Measurements from ENCODE around the gene ADAMTS14. TPM values are rescaled to one million over a fixed set of nuclear protein-coding genes. Genes with fewer than 3 reads are reported as not detected.
A peak's percentile ranks its signal among the peaks of the same experiment; 100 is the strongest.

The ADAMTS14 gene
- total RNA-seq, 1 donor from 2014 or later, result 2.1 TPM

GRCh38 chr10:70770516-70770915 is 98.2 kb downstream of the ADAMTS14 start:
- DNase-seq (ENCODE audit: low spot score), result peak; percentile 34

GRCh38 chr10:70771311-70772194 is 99.2 kb downstream of the ADAMTS14 start:
- DNase-seq (ENCODE audit: low spot score), result peak; percentile 29

GRCh38 chr10:70772627-70773026 is 100.3 kb downstream of the ADAMTS14 start:
- peak; percentile 36 for DNase-seq (ENCODE audit: low spot score)

- no peak for DNase-seq (ENCODE audit: low spot score)
Observed at GRCh38 chr10:70773461-70773860, 101.2 kb downstream of the ADAMTS14 start.

- peak; percentile 32 for DNase-seq (ENCODE audit: low spot score)
Observed at GRCh38 chr10:70773965-70774809, 101.9 kb downstream of the ADAMTS14 start.

- DNase-seq (ENCODE audit: low spot score), result peak; percentile 40
Observed at GRCh38 chr10:70774810-70775678, 102.7 kb downstream of the ADAMTS14 start.

- peak; percentile 37 for DNase-seq (ENCODE audit: low spot score)
Observed at GRCh38 chr10:70775679-70776454, 103.6 kb downstream of the ADAMTS14 start.

- no peak for DNase-seq (ENCODE audit: low spot score)
Observed at GRCh38 chr10:70776455-70777005, 104.2 kb downstream of the ADAMTS14 start.

GRCh38 chr10:70777063-70777875 is 105.0 kb downstream of the ADAMTS14 start:
- peak; percentile 38 for DNase-seq (ENCODE audit: low spot score)

- peak; percentile 31 for DNase-seq (ENCODE audit: low spot score)
Observed at GRCh38 chr10:70778267-70778924, 106.1 kb downstream of the ADAMTS14 start.

GRCh38 chr10:70779088-70779487 is 106.8 kb downstream of the ADAMTS14 start:
- no peak for DNase-seq (ENCODE audit: low spot score)

GRCh38 chr10:70779511-70780369 is 107.4 kb downstream of the ADAMTS14 start:
- DNase-seq (ENCODE audit: low spot score), result no peak

- DNase-seq (ENCODE audit: low spot score), result no peak
Observed at GRCh38 chr10:70780370-70780760, 108.1 kb downstream of the ADAMTS14 start.

GRCh38 chr10:70780772-70781171 is 108.5 kb downstream of the ADAMTS14 start:
- DNase-seq (ENCODE audit: low spot score), result no peak

GRCh38 chr10:70781461-70782051 is 109.2 kb downstream of the ADAMTS14 start:
- DNase-seq (ENCODE audit: low spot score), result no peak

GRCh38 chr10:70782086-70782745 is 109.9 kb downstream of the ADAMTS14 start:
- DNase-seq (ENCODE audit: low spot score), result no peak

Data from ureter (tissue), 1 donor.